ENCODE measurements around the gene PLXND1. TPM values are rescaled to one million over a fixed set of nuclear protein-coding genes. Genes with fewer than 3 reads are reported as not detected.

Gene PLXND1
- total RNA-seq, 1 experiment from 2014 or later, result 47.3 TPM

DNA sequence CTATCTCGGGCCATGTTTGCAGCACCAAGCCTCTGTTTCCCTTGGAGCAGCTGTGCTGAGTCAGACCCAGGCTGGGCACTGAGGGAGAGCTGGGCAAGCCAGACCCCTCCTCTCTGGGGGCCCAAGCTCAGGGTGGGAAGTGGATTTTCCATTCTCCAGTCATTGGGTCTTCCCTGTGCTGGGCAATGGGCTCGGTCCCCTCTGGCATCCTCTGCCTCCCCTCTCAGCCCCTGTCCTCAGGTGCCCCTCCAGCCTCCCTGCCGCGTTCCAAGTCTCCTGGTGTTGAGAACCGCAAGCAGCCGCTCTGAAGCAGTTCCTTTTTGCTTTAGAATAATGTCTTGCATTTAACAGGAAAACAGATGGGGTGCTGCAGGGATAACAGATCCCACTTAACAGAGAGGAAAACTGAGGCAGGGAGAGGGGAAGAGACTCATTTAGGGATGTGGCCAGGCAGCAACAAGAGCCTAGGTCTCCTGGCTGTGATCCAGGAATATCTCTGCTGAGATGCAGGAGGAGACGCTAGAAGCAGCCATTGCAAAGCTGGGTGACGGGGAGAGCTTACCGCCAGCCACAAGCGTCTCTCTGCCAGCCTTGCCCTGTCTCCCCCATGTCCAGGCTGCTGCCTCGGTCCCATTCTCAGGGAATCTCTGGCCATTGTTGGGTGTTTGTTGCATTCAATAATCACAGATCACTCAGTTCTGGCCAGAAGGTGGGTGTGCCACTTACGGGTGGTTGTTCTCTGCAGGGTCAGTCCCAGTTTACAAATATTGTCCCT is 76.9 kb downstream of the PLXND1 start:
- CTCF ChIA-PET, result no interaction called here

DNA sequence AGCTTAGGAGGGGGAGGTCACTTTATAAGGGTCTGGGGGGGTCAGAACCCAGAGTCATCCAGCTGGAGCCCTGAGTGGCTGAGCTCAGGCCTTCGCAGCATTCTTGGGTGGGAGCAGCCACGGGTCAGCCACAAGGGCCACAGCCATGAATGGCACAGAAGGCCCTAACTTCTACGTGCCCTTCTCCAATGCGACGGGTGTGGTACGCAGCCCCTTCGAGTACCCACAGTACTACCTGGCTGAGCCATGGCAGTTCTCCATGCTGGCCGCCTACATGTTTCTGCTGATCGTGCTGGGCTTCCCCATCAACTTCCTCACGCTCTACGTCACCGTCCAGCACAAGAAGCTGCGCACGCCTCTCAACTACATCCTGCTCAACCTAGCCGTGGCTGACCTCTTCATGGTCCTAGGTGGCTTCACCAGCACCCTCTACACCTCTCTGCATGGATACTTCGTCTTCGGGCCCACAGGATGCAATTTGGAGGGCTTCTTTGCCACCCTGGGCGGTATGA is 77.8 kb downstream of the PLXND1 start, which contains the start of gene RHO:
RHO (plus strand) TSS at position 51 of the 512 bp plus-strand sequence; CDS start at position 146, 95 bp downstream.
- Histone ChIP-seq H3K4me2 (ENCODE audit: low read length) (no peak within 1 kb of the TSS), H3K36me3 (ENCODE audit: control insufficient read depth in 1 of 2, insufficient read depth in 2 of 2, low read length in 2 of 2) (no peaks in the 10 kb centered on the region), H3K9ac (ENCODE audit: low read length) (no peak within 1 kb of the TSS), H3K4me3 (replicated peaks in 1 of 2; ENCODE audit: low read depth in 1 of 2, low read length in 2 of 2) (no peak within 1 kb of the TSS), H2AFZ (ENCODE audit: low read depth, low read length, poor library complexity, severe bottlenecking) (no peak within 1 kb of the TSS), H3K79me2 (ENCODE audit: insufficient read depth, low read length) (no peaks in the 10 kb centered on the region), H3K4me1 (ENCODE audit: control insufficient read depth in 1 of 2, insufficient read depth in 2 of 2, low read length in 2 of 2) (no peaks in the 10 kb centered on the region), H3K27ac (ENCODE audit: low read depth, low read length) (no peak within 1 kb of the TSS), H3K27me3 (ENCODE audit: insufficient read depth, low read length) (no peaks in the 10 kb centered on the region), H3K9me2 (ENCODE audit: insufficient read depth) (no peaks in the 10 kb centered on the region), H3K9me3 (ENCODE audit: control insufficient read depth in 1 of 2, insufficient read depth in 1 of 2, low read depth in 1 of 2, low read length in 2 of 2) (no peaks in the 10 kb centered on the region), H4K20me1 (ENCODE audit: insufficient read depth) (no peaks in the 10 kb centered on the region)
- no TSS peak for BruUV-seq (replicated peaks)
- TF ChIP-seq EGR1 (IDR thresholded peaks at IDR 0.05; ENCODE audit: low read depth) (no peak), SRF (IDR thresholded peaks at IDR 0.05; ENCODE audit: low read depth) (no peak), ZFX (IDR thresholded peaks at IDR 0.05) (no peak), SIN3A (IDR thresholded peaks at IDR 0.05; ENCODE audit: low read depth) (no peak), CBX3 (IDR thresholded peaks at IDR 0.05; ENCODE audit: low read depth) (no peak), SP1 (IDR thresholded peaks at IDR 0.05; ENCODE audit: low read depth) (no peak), EZH2phosphoT487 (IDR thresholded peaks at IDR 0.05; ENCODE audit: borderline replicate concordance) (no peak)
- TF ChIP-seq, protein P1, sequence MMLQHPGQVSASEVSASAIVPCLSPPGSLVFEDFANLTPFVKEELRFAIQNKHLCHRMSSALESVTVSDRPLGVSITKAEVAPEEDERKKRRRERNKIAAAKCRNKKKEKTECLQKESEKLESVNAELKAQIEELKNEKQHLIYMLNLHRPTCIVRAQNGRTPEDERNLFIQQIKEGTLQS (IDR thresholded peaks at IDR 0.05), result no peak
- TF ChIP-seq, protein P2, sequence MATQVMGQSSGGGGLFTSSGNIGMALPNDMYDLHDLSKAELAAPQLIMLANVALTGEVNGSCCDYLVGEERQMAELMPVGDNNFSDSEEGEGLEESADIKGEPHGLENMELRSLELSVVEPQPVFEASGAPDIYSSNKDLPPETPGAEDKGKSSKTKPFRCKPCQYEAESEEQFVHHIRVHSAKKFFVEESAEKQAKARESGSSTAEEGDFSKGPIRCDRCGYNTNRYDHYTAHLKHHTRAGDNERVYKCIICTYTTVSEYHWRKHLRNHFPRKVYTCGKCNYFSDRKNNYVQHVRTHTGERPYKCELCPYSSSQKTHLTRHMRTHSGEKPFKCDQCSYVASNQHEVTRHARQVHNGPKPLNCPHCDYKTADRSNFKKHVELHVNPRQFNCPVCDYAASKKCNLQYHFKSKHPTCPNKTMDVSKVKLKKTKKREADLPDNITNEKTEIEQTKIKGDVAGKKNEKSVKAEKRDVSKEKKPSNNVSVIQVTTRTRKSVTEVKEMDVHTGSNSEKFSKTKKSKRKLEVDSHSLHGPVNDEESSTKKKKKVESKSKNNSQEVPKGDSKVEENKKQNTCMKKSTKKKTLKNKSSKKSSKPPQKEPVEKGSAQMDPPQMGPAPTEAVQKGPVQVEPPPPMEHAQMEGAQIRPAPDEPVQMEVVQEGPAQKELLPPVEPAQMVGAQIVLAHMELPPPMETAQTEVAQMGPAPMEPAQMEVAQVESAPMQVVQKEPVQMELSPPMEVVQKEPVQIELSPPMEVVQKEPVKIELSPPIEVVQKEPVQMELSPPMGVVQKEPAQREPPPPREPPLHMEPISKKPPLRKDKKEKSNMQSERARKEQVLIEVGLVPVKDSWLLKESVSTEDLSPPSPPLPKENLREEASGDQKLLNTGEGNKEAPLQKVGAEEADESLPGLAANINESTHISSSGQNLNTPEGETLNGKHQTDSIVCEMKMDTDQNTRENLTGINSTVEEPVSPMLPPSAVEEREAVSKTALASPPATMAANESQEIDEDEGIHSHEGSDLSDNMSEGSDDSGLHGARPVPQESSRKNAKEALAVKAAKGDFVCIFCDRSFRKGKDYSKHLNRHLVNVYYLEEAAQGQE (IDR thresholded peaks at IDR 0.05; ENCODE audit: low read depth), result no peak
- ChIA-PET POLR2A (no interaction called here), CTCF (no interaction called here), RAD21 (ENCODE audit: low non-redundant PET in 1 of 2, low total read pairs in 2 of 2, uncharacterized antibody in 2 of 2, unreplicated experiment in 2 of 2) (no interaction called here)
- DNase-seq (ENCODE audit: low read depth, low spot score) (no peak), ATAC-seq (no peak)
- intact Hi-C loops (cut with micrococcal nuclease), result no loop called here

More for the DNA sequence above, 76.9 kb downstream of the PLXND1 start:
- ATAC-seq, result no peak
- Histone ChIP-seq H3K9me3 (ENCODE audit: control insufficient read depth in 1 of 2, insufficient read depth in 1 of 2, low read depth in 1 of 2, low read length in 2 of 2) (no peaks in the 10 kb centered on the region), H3K4me3 (replicated peaks in 1 of 2; ENCODE audit: low read depth in 1 of 2, low read length in 2 of 2) (no peak overlapping the region), H3K4me2 (ENCODE audit: low read length) (no peak overlapping the region), H3K27me3 (ENCODE audit: insufficient read depth, low read length) (no peaks in the 10 kb centered on the region), H4K20me1 (ENCODE audit: insufficient read depth) (no peaks in the 10 kb centered on the region), H3K4me1 (ENCODE audit: control insufficient read depth in 1 of 2, insufficient read depth in 2 of 2, low read length in 2 of 2) (peaks cover 0 to 4% of the 10 kb centered on the region in 2 experiments; a peak in 1 of 4 replicates), H3K79me2 (ENCODE audit: insufficient read depth, low read length) (no peaks in the 10 kb centered on the region), H3K9me2 (ENCODE audit: insufficient read depth) (no peaks in the 10 kb centered on the region), H2AFZ (ENCODE audit: low read depth, low read length, poor library complexity, severe bottlenecking) (no peak overlapping the region), H3K27ac (ENCODE audit: low read depth, low read length) (no peak overlapping the region), H3K9ac (ENCODE audit: low read length) (no peak overlapping the region), H3K36me3 (ENCODE audit: control insufficient read depth in 1 of 2, insufficient read depth in 2 of 2, low read length in 2 of 2) (no peaks in the 10 kb centered on the region)
- RAD21 ChIA-PET (ENCODE audit: low non-redundant PET in 1 of 2, low total read pairs in 2 of 2, uncharacterized antibody in 2 of 2, unreplicated experiment in 2 of 2), result no interaction called here
- POLR2A ChIA-PET, result no interaction called here
- DNase-seq (ENCODE audit: low read depth, low spot score), result no peak
- BruUV-seq (replicated peaks), result no TSS peak
- TF ChIP-seq EGR1 (IDR thresholded peaks at IDR 0.05; ENCODE audit: low read depth) (no peak), POLR2A (IDR thresholded peaks at IDR 0.05; ENCODE audit: borderline replicate concordance, extremely low read depth, insufficient read depth, insufficient read length) (no peak), CBX3 (IDR thresholded peaks at IDR 0.05; ENCODE audit: low read depth) (no peak)
- TF ChIP-seq, protein P1 (IDR thresholded peaks at IDR 0.05), result no peak
- intact Hi-C loops (cut with micrococcal nuclease), result no loop called here

All from HCT116 (cell line).